Cardiac fibroblast (primary cell): ENCODE results near the gene COQ2.

Source experiments
- DNase-seq, 2 donors: peaks; one replicate each; pipeline versions ENCODE4 v3.0.0 to v3.0.0-alpha.2; 2010; ENCODE audit warnings: low read depth in 2 of 2
- H3K4me3 ChIP-seq, 2 donors: replicated peaks in 1 of 2; 1 replicate in 1 of 2; 2 replicates in 1 of 2; pipeline ENCODE4 v1.5.1; 2011; ENCODE audit warnings: low read depth in 2 of 2, low read length in 2 of 2, mild to moderate bottlenecking in 2 of 2, moderate library complexity in 1 of 2
- TF ChIP-seq, protein P1 (sequence below): IDR thresholded peaks from one replicate; pipeline ENCODE4 v1.5.1; 2011; ENCODE audit warnings: low read depth, mild to moderate bottlenecking, low read length, inconsistent platforms

The COQ2 gene

DNA sequence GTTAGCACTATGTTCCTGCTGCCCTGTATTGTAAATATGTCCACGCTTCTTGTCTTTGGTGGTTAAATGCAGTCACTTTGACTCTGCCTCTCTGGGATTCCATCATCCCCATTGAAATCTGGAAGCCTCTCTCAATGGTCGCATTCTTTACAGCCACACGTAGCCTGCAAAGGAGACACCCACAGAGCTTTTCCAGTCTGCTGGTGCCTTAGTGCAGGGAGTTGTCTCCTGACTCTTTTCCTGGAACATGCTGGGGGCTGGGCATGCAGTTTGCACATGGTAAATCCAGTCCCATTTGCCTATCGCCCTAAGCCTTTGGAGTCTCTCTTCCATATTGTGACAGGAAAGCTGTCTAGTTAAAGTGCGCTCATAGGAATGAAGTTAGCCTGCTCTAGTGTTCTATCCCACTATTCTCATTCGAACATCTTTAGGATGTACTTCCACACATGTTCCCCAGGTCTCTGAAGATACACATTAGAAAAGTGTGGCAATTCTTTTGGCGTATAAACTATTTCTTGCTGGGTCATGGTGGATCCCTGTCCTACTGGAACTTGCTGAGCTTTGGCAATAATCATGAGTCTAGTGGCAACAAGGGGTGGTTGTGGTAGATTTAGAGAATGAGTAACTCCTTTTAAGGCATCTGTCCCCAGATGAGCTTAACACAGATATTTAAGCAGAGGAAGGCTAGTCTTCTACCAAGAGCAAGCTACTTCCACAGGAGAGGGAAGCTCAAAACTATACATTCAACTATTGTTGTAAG, 33.7 kb downstream of the COQ2 start:
- peak in 1 of 2 donors; percentile 35 for DNase-seq
- H3K4me3 ChIP-seq: no peak overlapping the region
- TF ChIP-seq, protein P1, sequence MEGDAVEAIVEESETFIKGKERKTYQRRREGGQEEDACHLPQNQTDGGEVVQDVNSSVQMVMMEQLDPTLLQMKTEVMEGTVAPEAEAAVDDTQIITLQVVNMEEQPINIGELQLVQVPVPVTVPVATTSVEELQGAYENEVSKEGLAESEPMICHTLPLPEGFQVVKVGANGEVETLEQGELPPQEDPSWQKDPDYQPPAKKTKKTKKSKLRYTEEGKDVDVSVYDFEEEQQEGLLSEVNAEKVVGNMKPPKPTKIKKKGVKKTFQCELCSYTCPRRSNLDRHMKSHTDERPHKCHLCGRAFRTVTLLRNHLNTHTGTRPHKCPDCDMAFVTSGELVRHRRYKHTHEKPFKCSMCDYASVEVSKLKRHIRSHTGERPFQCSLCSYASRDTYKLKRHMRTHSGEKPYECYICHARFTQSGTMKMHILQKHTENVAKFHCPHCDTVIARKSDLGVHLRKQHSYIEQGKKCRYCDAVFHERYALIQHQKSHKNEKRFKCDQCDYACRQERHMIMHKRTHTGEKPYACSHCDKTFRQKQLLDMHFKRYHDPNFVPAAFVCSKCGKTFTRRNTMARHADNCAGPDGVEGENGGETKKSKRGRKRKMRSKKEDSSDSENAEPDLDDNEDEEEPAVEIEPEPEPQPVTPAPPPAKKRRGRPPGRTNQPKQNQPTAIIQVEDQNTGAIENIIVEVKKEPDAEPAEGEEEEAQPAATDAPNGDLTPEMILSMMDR: no peak

DNA sequence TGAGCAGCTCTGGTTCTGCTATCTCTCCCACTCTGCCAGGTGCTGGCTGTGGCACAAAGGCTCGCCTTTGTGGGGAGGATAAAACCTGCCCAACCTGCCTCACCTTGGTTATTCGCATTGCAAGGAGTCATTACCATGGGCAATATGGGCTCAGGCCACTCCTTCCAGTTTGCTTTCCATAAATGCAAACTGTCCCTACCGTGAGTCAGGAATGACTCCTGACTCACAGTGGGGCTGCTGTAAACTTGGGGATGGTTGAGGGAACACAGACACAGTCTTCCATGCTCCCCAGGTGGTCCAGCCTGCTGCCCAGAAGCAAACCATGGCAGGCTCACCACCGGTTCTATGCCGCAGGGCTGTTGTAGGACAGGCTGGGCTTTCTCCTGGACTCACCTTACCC, 36.1 kb downstream of the COQ2 start:
- TF ChIP-seq, protein P1: no peak
- no peak overlapping the region for H3K4me3 ChIP-seq
- DNase-seq: no peak

DNA sequence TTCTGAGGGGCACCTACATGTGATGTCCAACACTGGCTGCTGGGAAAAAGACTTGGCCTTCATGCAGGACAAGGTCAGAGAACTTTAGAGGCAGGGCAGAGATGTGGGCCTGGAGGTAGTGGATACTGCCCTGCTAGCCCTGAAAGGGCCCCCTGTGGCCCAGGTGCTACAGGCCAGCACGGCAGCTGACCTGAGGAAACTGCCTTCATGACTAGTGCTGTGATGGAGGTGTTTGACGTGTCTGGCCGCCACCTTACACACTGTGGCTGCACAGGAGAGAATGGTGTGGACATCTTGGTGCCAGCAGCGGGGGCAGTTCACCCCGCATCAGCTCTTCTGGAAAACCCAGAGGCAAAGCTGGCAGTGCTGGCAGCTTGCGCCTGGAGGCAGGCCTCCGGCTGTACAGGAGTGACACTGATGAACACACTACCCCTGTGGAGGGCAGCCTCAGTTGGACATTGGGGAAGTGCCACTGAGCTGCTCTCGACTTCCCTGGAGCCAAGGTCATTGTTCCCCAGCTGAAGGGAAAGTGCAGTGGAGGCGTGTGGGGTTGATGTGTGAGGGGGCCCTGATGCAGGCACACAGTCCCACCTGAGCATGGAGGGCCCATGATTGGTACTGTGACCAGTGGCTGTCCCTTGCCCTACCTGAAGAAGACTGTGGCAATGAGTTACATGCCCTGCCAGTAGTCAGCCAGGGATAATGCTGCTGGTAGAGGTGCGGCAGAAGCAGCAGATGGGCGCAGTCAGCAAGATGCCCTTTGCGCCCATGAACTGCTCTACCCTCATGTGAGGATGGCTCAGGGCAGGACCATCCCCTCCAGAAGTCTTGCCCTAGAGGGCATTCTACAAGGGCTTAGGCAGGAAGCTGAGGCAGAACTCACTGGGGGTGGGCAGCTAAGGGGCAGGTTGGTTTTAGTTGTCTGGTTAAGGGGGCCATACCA, 36.9 kb downstream of the COQ2 start:
- no peak overlapping the region for H3K4me3 ChIP-seq
- no peak for DNase-seq
- TF ChIP-seq, protein P1: no peak

DNA sequence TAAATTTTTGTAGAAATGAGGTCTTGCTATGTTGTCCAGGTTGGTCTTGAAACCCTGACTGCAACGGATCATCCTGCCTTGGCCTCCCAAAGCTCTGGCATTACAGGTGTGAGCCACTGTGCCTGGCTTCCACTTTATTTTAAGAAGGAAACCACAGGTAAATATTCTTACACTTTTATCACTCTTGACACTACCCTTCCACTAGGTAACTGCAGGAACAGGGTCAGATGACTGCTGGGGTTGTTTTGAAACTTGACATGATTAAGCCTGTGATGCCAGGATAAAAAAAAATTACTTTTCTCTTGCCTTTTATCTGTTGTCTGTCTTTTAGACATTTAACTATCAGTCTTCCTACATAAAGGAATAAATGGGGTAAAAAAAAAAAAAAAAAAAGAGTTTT, 43.5 kb downstream of the COQ2 start:
- no peak for DNase-seq
- TF ChIP-seq, protein P1: no peak
- no peak overlapping the region for H3K4me3 ChIP-seq

DNA sequence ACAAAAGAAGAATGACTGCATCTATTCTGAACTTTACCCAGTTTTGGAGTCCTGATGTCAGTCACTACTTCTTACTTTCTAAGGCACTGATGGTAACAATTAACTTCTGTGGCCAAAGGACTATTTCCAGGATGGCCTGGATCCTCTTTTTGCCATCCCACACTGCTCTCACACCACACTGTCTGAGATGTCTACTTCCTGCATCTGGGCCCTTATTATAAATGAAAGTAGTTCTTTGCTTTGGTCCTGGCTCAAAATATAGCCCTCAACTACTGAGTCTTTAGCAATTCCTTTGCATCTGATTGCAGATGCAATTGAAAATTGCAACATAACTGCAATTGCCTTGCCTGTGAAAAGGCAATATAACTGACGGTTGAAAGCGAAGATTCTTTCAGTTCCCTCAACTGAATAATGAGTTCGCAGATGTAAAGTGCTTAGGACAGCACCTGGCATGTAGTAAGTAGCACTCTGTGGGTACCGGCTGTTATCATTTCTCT, 44.2 kb downstream of the COQ2 start:
- DNase-seq: no peak
- TF ChIP-seq, protein P1: no peak
- no peak overlapping the region for H3K4me3 ChIP-seq

DNA sequence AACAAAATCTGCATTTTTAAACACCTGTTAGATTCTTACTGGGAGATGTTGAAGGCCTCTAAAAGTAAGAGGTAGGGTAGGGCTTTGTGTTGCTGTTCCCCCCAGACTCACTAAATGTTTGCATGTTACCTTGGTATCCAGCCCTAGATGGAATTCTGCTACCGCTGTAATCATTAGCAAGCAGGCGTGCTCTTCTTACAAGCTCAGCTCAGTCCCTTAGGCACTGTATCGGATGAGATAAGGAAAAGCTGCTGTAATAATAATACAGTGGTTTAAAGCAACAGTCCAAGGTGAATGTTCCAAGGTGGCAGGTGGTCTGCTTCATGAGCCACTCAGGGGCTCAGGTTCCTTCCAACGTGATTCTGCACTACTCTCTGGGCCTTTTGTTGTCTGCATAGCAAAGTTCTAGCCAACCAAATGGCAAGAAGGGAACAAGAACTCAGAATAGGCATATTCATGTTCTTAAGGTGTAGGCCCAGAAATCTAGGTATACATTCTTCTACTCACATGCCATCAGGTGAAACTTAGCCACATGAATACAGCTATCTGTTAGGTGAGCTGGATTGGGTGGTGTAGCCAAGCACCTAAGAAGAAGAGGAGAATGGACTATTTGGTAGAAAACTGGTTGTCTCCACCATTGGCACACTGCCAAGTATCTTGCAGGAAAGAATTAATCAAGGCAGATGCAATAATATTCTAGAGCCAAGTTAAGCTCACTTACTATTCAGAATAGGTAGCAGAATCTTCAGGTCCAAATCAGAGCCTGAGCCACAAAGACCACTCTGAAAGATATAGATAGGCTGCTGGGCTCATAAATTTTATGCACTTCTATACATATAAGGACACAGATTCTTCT, 46.0 kb downstream of the COQ2 start:
- H3K4me3 ChIP-seq: no peak overlapping the region
- TF ChIP-seq, protein P1: no peak
- no peak for DNase-seq
